Activated naive CD8-positive, alpha-beta T cell treated with anti-CD3 and anti-CD28 coated beads for 36 hours (primary cell): Measurements from ENCODE around the gene PALB2. TPM values are rescaled to one million over a fixed set of nuclear protein-coding genes. Genes with fewer than 3 reads are reported as not detected.

Experiments used
- DNase-seq: peaks from one replicate; pipeline ENCODE4 v3.0.0; 2021
- H3K27ac Mint-ChIP-seq: one replicate; pipeline ENCODE4 v1.8.0; 2022; ENCODE audit warnings: mild to moderate bottlenecking, moderate library complexity, mixed read lengths
- H3K27me3 Mint-ChIP-seq: one replicate; pipeline ENCODE4 v1.8.0; 2022; ENCODE audit warnings: mild to moderate bottlenecking, mixed read lengths
- H3K36me3 Mint-ChIP-seq: one replicate; pipeline ENCODE4 v1.8.0; 2021; ENCODE audit warnings: mild to moderate bottlenecking, mixed read lengths
- H3K4me1 Mint-ChIP-seq: one replicate; pipeline ENCODE4 v1.8.0; 2021; ENCODE audit warnings: mixed read lengths
- H3K4me3 Mint-ChIP-seq: one replicate; pipeline ENCODE4 v1.8.0; 2022; ENCODE audit warnings: mild to moderate bottlenecking, moderate library complexity, mixed read lengths
- H3K9me3 Mint-ChIP-seq: one replicate; pipeline ENCODE4 v1.8.0; 2022; ENCODE audit warnings: mixed read lengths
- total RNA-seq, 2 experiments: library from RNA; stranded (reverse); gene quantifications; one replicate each; pipeline ENCODE4 v1.2.3, GENCODE V29; 2021

The PALB2 gene
- total RNA-seq, 2 experiments from 2014 or later, result 30.9 to 32.4 TPM

GRCh38 chr16:23579371-23579770, 61.7 kb downstream of the PALB2 start:
- no peaks in the 10 kb centered on the region for H3K4me1 Mint-ChIP-seq
- no peaks in the 10 kb centered on the region for H3K27me3 Mint-ChIP-seq
- peak overlapping the region; percentile 7 for H3K27ac Mint-ChIP-seq
- H3K9me3 Mint-ChIP-seq, result no peaks in the 10 kb centered on the region
- no peak overlapping the region for H3K4me3 Mint-ChIP-seq
- peaks cover 15% of the 10 kb centered on the region for H3K36me3 Mint-ChIP-seq
- no peak for DNase-seq

GRCh38 chr16:23578101-23578830, 62.8 kb downstream of the PALB2 start:
- peaks cover 12% of the 10 kb centered on the region for H3K36me3 Mint-ChIP-seq
- no peak for DNase-seq

GRCh38 chr16:23577493-23577892, 63.6 kb downstream of the PALB2 start:
- no peak for DNase-seq
- Mint-ChIP-seq H3K27me3 (no peaks in the 10 kb centered on the region), H3K4me1 (no peaks in the 10 kb centered on the region), H3K9me3 (no peaks in the 10 kb centered on the region), H3K4me3 (no peak overlapping the region), H3K36me3 (peaks cover 12% of the 10 kb centered on the region), H3K27ac (no peak overlapping the region)

More at GRCh38 chr16:23578101-23578830, 62.8 kb downstream of the PALB2 start:
- Mint-ChIP-seq H3K27me3 (no peaks in the 10 kb centered on the region), H3K9me3 (no peaks in the 10 kb centered on the region), H3K4me3 (no peak overlapping the region), H3K4me1 (no peaks in the 10 kb centered on the region), H3K27ac (no peak overlapping the region)

GRCh38 chr16:23575834-23576233, 65.3 kb downstream of the PALB2 start:
- Mint-ChIP-seq H3K4me3 (no peak overlapping the region), H3K9me3 (no peaks in the 10 kb centered on the region), H3K4me1 (no peaks in the 10 kb centered on the region), H3K27ac (no peak overlapping the region), H3K36me3 (peaks cover 14% of the 10 kb centered on the region), H3K27me3 (no peaks in the 10 kb centered on the region)
- no peak for DNase-seq

- Mint-ChIP-seq H3K27ac (no peak overlapping the region), H3K27me3 (no peaks in the 10 kb centered on the region), H3K36me3 (peaks cover 5% of the 10 kb centered on the region), H3K9me3 (no peaks in the 10 kb centered on the region), H3K4me3 (no peak overlapping the region), H3K4me1 (no peaks in the 10 kb centered on the region)
- DNase-seq, result no peak
These were observed 67.3 kb downstream of the PALB2 start for GRCh38 chr16:23573817-23574216.

GRCh38 chr16:23572394-23572793, 68.7 kb downstream of the PALB2 start:
- no peak overlapping the region for H3K27ac Mint-ChIP-seq
- peaks cover 5% of the 10 kb centered on the region for H3K36me3 Mint-ChIP-seq
- no peak for DNase-seq

GRCh38 chr16:23571895-23572294, 69.2 kb downstream of the PALB2 start:
- no peak overlapping the region for H3K27ac Mint-ChIP-seq

More at GRCh38 chr16:23572394-23572793, 68.7 kb downstream of the PALB2 start:
- Mint-ChIP-seq H3K4me1 (no peaks in the 10 kb centered on the region), H3K9me3 (no peaks in the 10 kb centered on the region), H3K4me3 (no peak overlapping the region), H3K27me3 (no peaks in the 10 kb centered on the region)

GRCh38 chr16:23570992-23571632, 70.0 kb downstream of the PALB2 start:
- H3K9me3 Mint-ChIP-seq, result no peaks in the 10 kb centered on the region
- H3K4me3 Mint-ChIP-seq, result no peak overlapping the region
- no peaks in the 10 kb centered on the region for H3K27me3 Mint-ChIP-seq
- peaks cover 10% of the 10 kb centered on the region for H3K36me3 Mint-ChIP-seq
- H3K27ac Mint-ChIP-seq, result no peak overlapping the region
- no peaks in the 10 kb centered on the region for H3K4me1 Mint-ChIP-seq
- DNase-seq, result no peak

More at GRCh38 chr16:23571895-23572294, 69.2 kb downstream of the PALB2 start:
- H3K36me3 Mint-ChIP-seq, result peaks cover 6% of the 10 kb centered on the region
- no peaks in the 10 kb centered on the region for H3K9me3 Mint-ChIP-seq
- H3K4me1 Mint-ChIP-seq, result no peaks in the 10 kb centered on the region
- no peak overlapping the region for H3K4me3 Mint-ChIP-seq
- no peak for DNase-seq
- H3K27me3 Mint-ChIP-seq, result no peaks in the 10 kb centered on the region

- peaks cover 17% of the 10 kb centered on the region for H3K36me3 Mint-ChIP-seq
These were observed 73.5 kb downstream of the PALB2 start for GRCh38 chr16:23567602-23568001.

GRCh38 chr16:23566724-23567123, 74.4 kb downstream of the PALB2 start:
- H3K9me3 Mint-ChIP-seq, result no peaks in the 10 kb centered on the region
- H3K4me1 Mint-ChIP-seq, result no peaks in the 10 kb centered on the region
- no peaks in the 10 kb centered on the region for H3K27me3 Mint-ChIP-seq
- no peak for DNase-seq
- peaks cover 17% of the 10 kb centered on the region for H3K36me3 Mint-ChIP-seq
- no peak overlapping the region for H3K4me3 Mint-ChIP-seq
- H3K27ac Mint-ChIP-seq, result no peak overlapping the region

More at GRCh38 chr16:23567602-23568001, 73.5 kb downstream of the PALB2 start:
- no peak overlapping the region for H3K4me3 Mint-ChIP-seq
- no peaks in the 10 kb centered on the region for H3K4me1 Mint-ChIP-seq
- H3K27me3 Mint-ChIP-seq, result no peaks in the 10 kb centered on the region
- H3K9me3 Mint-ChIP-seq, result no peaks in the 10 kb centered on the region
- DNase-seq, result no peak
- H3K27ac Mint-ChIP-seq, result no peak overlapping the region

- Mint-ChIP-seq H3K4me3 (no peak overlapping the region), H3K27me3 (no peaks in the 10 kb centered on the region), H3K9me3 (no peaks in the 10 kb centered on the region), H3K27ac (no peak overlapping the region), H3K4me1 (peaks cover 10% of the 10 kb centered on the region), H3K36me3 (peaks cover 16% of the 10 kb centered on the region)
- DNase-seq, result no peak
These were observed 76.3 kb downstream of the PALB2 start for GRCh38 chr16:23564575-23565363.

GRCh38 chr16:23563186-23563585, 77.9 kb downstream of the PALB2 start:
- no peak for DNase-seq
- Mint-ChIP-seq H3K4me3 (no peak overlapping the region), H3K27me3 (no peaks in the 10 kb centered on the region), H3K27ac (no peak overlapping the region), H3K36me3 (peaks cover 19% of the 10 kb centered on the region), H3K4me1 (peaks cover 20% of the 10 kb centered on the region), H3K9me3 (no peaks in the 10 kb centered on the region)

- Mint-ChIP-seq H3K4me1 (peaks cover 20% of the 10 kb centered on the region), H3K27me3 (no peaks in the 10 kb centered on the region), H3K4me3 (no peak overlapping the region), H3K27ac (no peak overlapping the region), H3K36me3 (peaks cover 19% of the 10 kb centered on the region), H3K9me3 (no peaks in the 10 kb centered on the region)
- DNase-seq, result no peak
These were observed 78.6 kb downstream of the PALB2 start for GRCh38 chr16:23562505-23562904.

- Mint-ChIP-seq H3K4me3 (no peak overlapping the region), H3K27me3 (no peaks in the 10 kb centered on the region), H3K4me1 (peaks cover 24% of the 10 kb centered on the region), H3K36me3 (peaks cover 22% of the 10 kb centered on the region), H3K9me3 (peaks cover 1% of the 10 kb centered on the region), H3K27ac (no peak overlapping the region)
- no peak for DNase-seq
These were observed 79.5 kb downstream of the PALB2 start for GRCh38 chr16:23561586-23561985.
